Adipocyte (in vitro differentiated cells): ENCODE measurements around the gene ASB3.

ENCODE experiments used
- DNase-seq: peaks from one replicate; pipeline ENCODE4 v3.0.0-alpha.2; 2015; ENCODE audit warnings: low read depth
- H3K27me3 ChIP-seq: replicated peaks from 2 replicates; pipeline ENCODE4 v1.7.0; 2013; ENCODE audit warnings: mild to moderate bottlenecking, low read length, moderate library complexity; ENCODE audit not compliant: control insufficient read depth, insufficient read depth
- H3K36me3 ChIP-seq: 2 replicates; pipeline ENCODE4 v1.7.0; 2013; ENCODE audit warnings: low read length, mild to moderate bottlenecking, moderate library complexity; ENCODE audit not compliant: control insufficient read depth, insufficient read depth, severe bottlenecking
- H3K4me1 ChIP-seq: 2 replicates; pipeline ENCODE4 v1.7.0; 2013; ENCODE audit warnings: mild to moderate bottlenecking, low read length, moderate library complexity; ENCODE audit not compliant: control insufficient read depth, insufficient read depth
- H3K4me3 ChIP-seq: 2 replicates; pipeline ENCODE4 v1.7.0; 2013; ENCODE audit warnings: mild to moderate bottlenecking, low read length, moderate library complexity
- H3K9ac ChIP-seq: 2 replicates; pipeline ENCODE4 v1.7.0; 2013; ENCODE audit warnings: mild to moderate bottlenecking, low read length, moderate library complexity
- H3K9me3 ChIP-seq: 2 replicates; pipeline ENCODE4 v1.7.0; 2013; ENCODE audit warnings: mild to moderate bottlenecking, low read length, moderate library complexity; ENCODE audit not compliant: control insufficient read depth

The ASB3 gene

GRCh38 chr2:53820048-53820447 is 33.3 kb upstream of the ASB3 start:
- Histone ChIP-seq H3K4me1 (peaks cover 10% of the 10 kb centered on the region), H3K4me3 (no peak overlapping the region), H3K9me3 (no peaks in the 10 kb centered on the region), H3K36me3 (peaks cover 45% of the 10 kb centered on the region), H3K27me3 (no peaks in the 10 kb centered on the region), H3K9ac (no peak overlapping the region)
- DNase-seq, result no peak

- no peak overlapping the region for H3K4me3 ChIP-seq
- peaks cover 10% of the 10 kb centered on the region for H3K4me1 ChIP-seq
- H3K27me3 ChIP-seq, result no peaks in the 10 kb centered on the region
Observed at GRCh38 chr2:53819634-53820033, 32.9 kb upstream of the ASB3 start.

GRCh38 chr2:53818854-53819435 is 32.2 kb upstream of the ASB3 start:
- Histone ChIP-seq H3K27me3 (no peaks in the 10 kb centered on the region), H3K36me3 (peaks cover 53% of the 10 kb centered on the region), H3K4me3 (no peak overlapping the region), H3K9me3 (no peaks in the 10 kb centered on the region), H3K4me1 (peaks cover 10% of the 10 kb centered on the region), H3K9ac (no peak overlapping the region)
- DNase-seq, result no peak

More at GRCh38 chr2:53819634-53820033, 32.9 kb upstream of the ASB3 start:
- no peaks in the 10 kb centered on the region for H3K9me3 ChIP-seq
- no peak for DNase-seq
- no peak overlapping the region for H3K9ac ChIP-seq
- peaks cover 48% of the 10 kb centered on the region for H3K36me3 ChIP-seq

GRCh38 chr2:53813151-53813550 is 26.4 kb upstream of the ASB3 start:
- no peak for DNase-seq
- Histone ChIP-seq H3K4me1 (peaks cover 17% of the 10 kb centered on the region), H3K36me3 (peaks cover 88% of the 10 kb centered on the region)

GRCh38 chr2:53811601-53812000 is 24.8 kb upstream of the ASB3 start:
- Histone ChIP-seq H3K36me3 (peaks cover 89% of the 10 kb centered on the region), H3K4me1 (peaks cover 17% of the 10 kb centered on the region), H3K27me3 (no peaks in the 10 kb centered on the region), H3K4me3 (no peak overlapping the region), H3K9me3 (no peaks in the 10 kb centered on the region), H3K9ac (no peak overlapping the region)
- no peak for DNase-seq

More at GRCh38 chr2:53813151-53813550, 26.4 kb upstream of the ASB3 start:
- H3K9me3 ChIP-seq, result no peaks in the 10 kb centered on the region
- H3K4me3 ChIP-seq, result no peak overlapping the region
- no peak overlapping the region for H3K9ac ChIP-seq
- H3K27me3 ChIP-seq, result no peaks in the 10 kb centered on the region

GRCh38 chr2:53802617-53803151 is 15.9 kb upstream of the ASB3 start:
- Histone ChIP-seq H3K36me3 (peaks cover 81% of the 10 kb centered on the region), H3K4me1 (no peaks in the 10 kb centered on the region), H3K9ac (no peak overlapping the region), H3K9me3 (no peaks in the 10 kb centered on the region), H3K4me3 (no peak overlapping the region), H3K27me3 (no peaks in the 10 kb centered on the region)
- DNase-seq, result no peak

- H3K27me3 ChIP-seq, result no peaks in the 10 kb centered on the region
- no peak overlapping the region for H3K4me3 ChIP-seq
- no peak for DNase-seq
- H3K36me3 ChIP-seq, result peaks cover 79% of the 10 kb centered on the region
- H3K9me3 ChIP-seq, result no peaks in the 10 kb centered on the region
- no peak overlapping the region for H3K9ac ChIP-seq
- H3K4me1 ChIP-seq, result no peaks in the 10 kb centered on the region
Observed at GRCh38 chr2:53801547-53801946, 14.8 kb upstream of the ASB3 start.

- no peak overlapping the region for H3K9ac ChIP-seq
- H3K9me3 ChIP-seq, result no peaks in the 10 kb centered on the region
- no peak for DNase-seq
- H3K27me3 ChIP-seq, result no peaks in the 10 kb centered on the region
- H3K4me1 ChIP-seq, result no peaks in the 10 kb centered on the region
- H3K4me3 ChIP-seq, result no peak overlapping the region
- peaks cover 41% of the 10 kb centered on the region for H3K36me3 ChIP-seq
Observed at GRCh38 chr2:53793821-53794220, 7.1 kb upstream of the ASB3 start.

GRCh38 chr2:53793261-53793660 is 6.5 kb upstream of the ASB3 start:
- Histone ChIP-seq H3K36me3 (peaks cover 35% of the 10 kb centered on the region), H3K4me1 (peaks cover 5% of the 10 kb centered on the region), H3K9me3 (no peaks in the 10 kb centered on the region), H3K4me3 (no peak overlapping the region), H3K27me3 (no peaks in the 10 kb centered on the region), H3K9ac (no peak overlapping the region)
- DNase-seq, result no peak

- peak overlapping the region; percentile 94 for H3K9ac ChIP-seq
- no peaks in the 10 kb centered on the region for H3K36me3 ChIP-seq
- H3K27me3 ChIP-seq, result no peaks in the 10 kb centered on the region
- peak overlapping the region; percentile 100 for H3K4me3 ChIP-seq
- peaks cover 23% of the 10 kb centered on the region for H3K4me1 ChIP-seq
- DNase-seq, result peak; percentile 62
- no peaks in the 10 kb centered on the region for H3K9me3 ChIP-seq
Observed at GRCh38 chr2:53787614-53788289, 999 bp upstream of the ASB3 start.

- peak; percentile 73 for DNase-seq
- Histone ChIP-seq H3K9me3 (no peaks in the 10 kb centered on the region), H3K4me3 (peak overlapping the region; percentile 100), H3K4me1 (peaks cover 23% of the 10 kb centered on the region), H3K36me3 (no peaks in the 10 kb centered on the region), H3K27me3 (no peaks in the 10 kb centered on the region), H3K9ac (peak overlapping the region; percentile 94)
Observed at GRCh38 chr2:53786352-53786704, 425 bp downstream of the ASB3 start.
